Stimulated activated CD8-positive, alpha-beta memory T cell treated with anti-CD3 and anti-CD28 coated beads, Interleukin-15, amount 100 ng/mL, for 24 hours (primary cell): ENCODE results near the gene TBL1X.
"Not testable (repeated sequence)": the region's sequence is repeated elsewhere in the genome, so short reads cannot be mapped to it uniquely, and the experiment has no call there.

Experiments used
- DNase-seq: peaks from one replicate; pipeline ENCODE4 v3.0.0-alpha.2; 2020; ENCODE audit warnings: low read depth

The TBL1X gene

GRCh38 chrX:9765737-9766097 lies 300.9 kb downstream of the TBL1X start, which contains the start of gene GPR143:
Gene GPR143, minus strand, starts transcription at chrX:9765847. Its CDS starts 30 bp downstream, at chrX:9765817.
- no peak for DNase-seq

GRCh38 chrX:9767375-9767774 lies 302.5 kb downstream of the TBL1X start:
- no peak for DNase-seq

- DNase-seq, result not testable (repeated sequence)
Observed at GRCh38 chrX:9768321-9768839, 303.5 kb downstream of the TBL1X start.

GRCh38 chrX:9770319-9770718 lies 305.5 kb downstream of the TBL1X start:
- DNase-seq, result no peak

GRCh38 chrX:9772943-9773342 lies 308.1 kb downstream of the TBL1X start:
- DNase-seq, result no peak

GRCh38 chrX:9775930-9776329 lies 311.1 kb downstream of the TBL1X start:
- no peak for DNase-seq

- DNase-seq, result no peak
Observed at GRCh38 chrX:9781941-9782340, 317.1 kb downstream of the TBL1X start.

- no peak for DNase-seq
Observed at GRCh38 chrX:9784332-9784731, 319.5 kb downstream of the TBL1X start.

- no peak for DNase-seq
Observed at GRCh38 chrX:9785254-9785943, 320.5 kb downstream of the TBL1X start.

GRCh38 chrX:9785944-9786797 lies 321.3 kb downstream of the TBL1X start, which contains the start of gene SHROOM2:
Gene SHROOM2, plus strand, starts transcription at chrX:9786429. Its CDS starts 117 bp downstream, at chrX:9786546.
- DNase-seq, result no peak

GRCh38 chrX:9786798-9787635 lies 322.2 kb downstream of the TBL1X start:
- no peak for DNase-seq

- no peak for DNase-seq
Observed at GRCh38 chrX:9788911-9789310, 324.1 kb downstream of the TBL1X start.

- no peak for DNase-seq
Observed at GRCh38 chrX:9789555-9789954, 324.7 kb downstream of the TBL1X start.
